K562 (cell line): Measurements from ENCODE around the gene IFNGR2. TPM values are rescaled to one million over a fixed set of nuclear protein-coding genes. Genes with fewer than 3 reads are reported as not detected.

Experiments used
- ATAC-seq: fragments of 200-7000 bp; cut with Tn5 transposase; 3 replicates; pipeline ENCODE4 v1.9.1; 2020; ENCODE audit warnings: moderate library complexity
- BruUV-seq: library from RNA; stranded (reverse); fragments of 400-500 nt; replicated peaks from 2 replicates; lab custom pipeline; 2021; lab: Mats Ljungman, UMichigan
- CTCF ChIA-PET: fragments of 300-600 bp; formaldehyde crosslinking; extraction: SDS; loops from one replicate; lab custom pipeline; 2021; ENCODE audit warnings: low intra/inter-chr PET ratio; lab: Yijun Ruan, JAX
- POLR2A ChIA-PET: fragments of 300-600, 350-650 bp; sonication (Branson Sonifier 250); formaldehyde crosslinking; extraction: SDS; loops from one replicate; lab custom pipeline; 2021; ENCODE audit warnings: antibody characterized with exemption, inconsistent platforms; lab: Yijun Ruan, JAX
- DNase-seq, 4 experiments: peaks; one replicate each; pipeline versions ENCODE4 v3.0.0 to v3.0.0-alpha.2; 2011 to 2018; ENCODE audit warnings: low spot score in 3 of 4, mixed read lengths in 3 of 4; ENCODE audit errors: extremely low read depth in 1 of 4
- FAIRE-seq: peaks from 2 replicates; lab custom pipeline; 2011; peaks lifted over from hg19 to GRCh38; lab: Jason Lieb, UNC
- H2AFZ ChIP-seq: 2 replicates; pipeline ENCODE4 v1.6.0; 2011; ENCODE audit warnings: low read depth, low read length, control low read depth, inconsistent platforms
- H3K27ac ChIP-seq: fragments of 200-600 bp; 3 replicates; pipeline ENCODE4 v1.8.0; 2011; ENCODE audit warnings: low read depth, mild to moderate bottlenecking, control low read depth, inconsistent platforms, low read length, moderate library complexity, mixed read lengths; ENCODE audit errors: extremely low read depth
- H3K27me3 ChIP-seq, 2 experiments: fragments of 300-600 bp in 1 of 2; 2 replicates in 1 of 2; 3 replicates in 1 of 2; pipeline versions ENCODE4 v1.6.0 to v1.8.0; 2011; ENCODE audit warnings: inconsistent platforms in 2 of 2, low read length in 2 of 2, mild to moderate bottlenecking in 1 of 2, mixed read lengths in 1 of 2, moderate library complexity in 1 of 2; ENCODE audit not compliant: control insufficient read depth in 2 of 2, insufficient read depth in 2 of 2
- H3K36me3 ChIP-seq: fragments of 300-600 bp; 3 replicates; pipeline ENCODE4 v1.8.0; 2011; ENCODE audit warnings: mild to moderate bottlenecking, low read length, inconsistent platforms; ENCODE audit not compliant: control insufficient read depth, insufficient read depth
- H3K4me1 ChIP-seq, 2 experiments: fragments of 200-600 bp in 1 of 2; replicated peaks in 1 of 2; 2 replicates in 1 of 2; 3 replicates in 1 of 2; pipeline versions ENCODE4 v1.5.1 to v1.8.0; 2011; ENCODE audit warnings: inconsistent platforms in 2 of 2, low read length in 2 of 2, mild to moderate bottlenecking in 1 of 2, mixed read lengths in 1 of 2, moderate library complexity in 1 of 2; ENCODE audit not compliant: control insufficient read depth in 2 of 2, insufficient read depth in 2 of 2
- H3K4me2 ChIP-seq: 2 replicates; pipeline ENCODE4 v1.6.1; 2011; ENCODE audit warnings: low read length, control low read depth, inconsistent platforms, mixed read lengths; ENCODE audit not compliant: insufficient read depth
- H3K4me3 ChIP-seq: fragments of 200-600 bp; sonication (generic), shearing (Covaris generic); 2 replicates; pipeline ENCODE4 v1.5.1; 2016; ENCODE audit warnings: control low read depth, inconsistent platforms
- H3K79me2 ChIP-seq: fragments of 200-600 bp; 3 replicates; pipeline ENCODE4 v1.8.0; 2011; ENCODE audit warnings: low read length, inconsistent platforms; ENCODE audit not compliant: control insufficient read depth, insufficient read depth
- H3K9ac ChIP-seq, 2 experiments: 2 replicates each; pipeline versions ENCODE4 v1.6.0 to v1.6.1; 2011; ENCODE audit warnings: low read depth in 2 of 2, low read length in 2 of 2, control low read depth in 1 of 2, inconsistent platforms in 1 of 2, mild to moderate bottlenecking in 1 of 2, mixed read lengths in 1 of 2; ENCODE audit not compliant: insufficient read depth in 1 of 2
- H3K9me1 ChIP-seq: one replicate; pipeline ENCODE4 v1.6.0; 2011; ENCODE audit warnings: inconsistent platforms, mild to moderate bottlenecking, low read length, moderate library complexity; ENCODE audit not compliant: control insufficient read depth, insufficient read depth
- H3K9me3 ChIP-seq: replicated peaks from 2 replicates; pipeline ENCODE4 v1.5.1; 2011; ENCODE audit warnings: low read depth, low read length, inconsistent platforms; ENCODE audit not compliant: control insufficient read depth, insufficient read depth
- H4K20me1 ChIP-seq: replicated peaks from 2 replicates; pipeline ENCODE4 v1.6.1; 2011; ENCODE audit warnings: low read length, inconsistent platforms, mixed read lengths; ENCODE audit not compliant: control insufficient read depth, insufficient read depth
- BRD4 ChIP-seq: fragments of 200-600 bp; sonication (generic); IDR thresholded peaks from 2 replicates; pipeline ENCODE4 v1.6.1; 2017; ENCODE audit warnings: inconsistent platforms
- DPF2 ChIP-seq: fragments of 450-650 bp; IDR thresholded peaks from 2 replicates; pipeline ENCODE4 v1.6.1; 2016
- FOXJ3 ChIP-seq: sonication (generic); formaldehyde crosslinking; IDR thresholded peaks from 2 replicates; pipeline ENCODE4 v1.4.0; 2020; ENCODE audit warnings: mild to moderate bottlenecking, missing genetic modification reagents
- KAT2B ChIP-seq: IDR thresholded peaks from one replicate; pipeline ENCODE4 v1.6.1; 2012; ENCODE audit warnings: low read depth, mild to moderate bottlenecking, control low read depth, inconsistent platforms, low read length, moderate library complexity
- NBN ChIP-seq: fragments of 450-650 bp; IDR thresholded peaks from 2 replicates; pipeline ENCODE4 v1.6.1; 2016; ENCODE audit warnings: low read depth, mild to moderate bottlenecking
- NRF1 ChIP-seq, 2 experiments: fragments of 450-650 bp; IDR thresholded peaks in 1 of 2; conservative IDR thresholded peaks in 1 of 2; 2 replicates each; pipeline ENCODE4 v1.6.1; 2014; ENCODE audit warnings: mild to moderate bottlenecking in 2 of 2
- RBM15 ChIP-seq: fragments of 200-400 bp; formaldehyde crosslinking; IDR thresholded peaks from 2 replicates; pipeline ENCODE4 v1.6.1; 2018; ENCODE audit warnings: mild to moderate bottlenecking, low read length, moderate library complexity; ENCODE audit not compliant: insufficient read depth
- SREBF2 ChIP-seq: sonication (generic); formaldehyde crosslinking; IDR thresholded peaks from 2 replicates; pipeline ENCODE4 v1.4.0; 2020; ENCODE audit warnings: mild to moderate bottlenecking, missing genetic modification reagents
- ZNF134 ChIP-seq: fragments of 250-450 bp; sonication (Bioruptor Pico); conservative IDR thresholded peaks from 2 replicates; pipeline ENCODE4 v1.4.0; 2020
- ZNF717 ChIP-seq: fragments of 250-450 bp; sonication (Bioruptor Pico); IDR thresholded peaks from 2 replicates; pipeline ENCODE4 v1.5.0; 2021
- WGBS: fragments of 100-300 bp; shearing (Covaris generic); methylation state at CpG from one replicate; pipeline ENCODE4 v1.1.6; 2016; ENCODE audit warnings: low coverage, mixed read lengths; ENCODE audit not compliant: insufficient coverage; ENCODE audit errors: missing lambda C conversion rate; 5-methylcytosine and 5-hydroxymethylcytosine counted together
- in situ Hi-C: fragments of 300-500 bp; cut with MboI; formaldehyde crosslinking; loops from 4 replicates; pipeline ENCODE4 v1.15.0; 2018; ENCODE audit warnings: inconsistent platforms, mixed read lengths
- intact Hi-C: fragments of 100-400 bp; cut with micrococcal nuclease; formaldehyde crosslinking; loops from 2 replicates; pipeline ENCODE4 v1.14.2; 2022
- polyA plus RNA-seq, 8 experiments: library from polyadenylated mRNA; depleted of rRNA in 4 of 8; stranded (reverse) in 5 of 8; unstranded in 3 of 8; fragments of >200 nt; fragmentation: Nextera tagmentation in 2 of 8; fragmentation: Illumina TruSeq in 1 of 8; extraction: Ambion mirVana in 2 of 8; extraction: Trizol in 1 of 8; gene quantifications; 2 replicates each; pipeline versions ENCODE4 v1.2.1 to v1.2.3, GENCODE V29; 2011 to 2014; ENCODE audit warnings: inconsistent platforms in 1 of 8, missing spikeins in 1 of 8
- total RNA-seq, 7 experiments: library from RNA; depleted of rRNA in 6 of 7; stranded (reverse); fragments of >200 nt in 6 of 7; fragmentation: Illumina TruSeq in 2 of 7; extraction: Trizol in 2 of 7; gene quantifications; 2 replicates each; pipeline versions ENCODE4 v1.2.1 to v1.2.3, GENCODE V29; 2011 to 2021; ENCODE audit warnings: low replicate concordance in 1 of 7
- TF ChIP-seq, protein P1 (sequence below): fragments of 250-450 bp; sonication (Bioruptor Pico); IDR thresholded peaks from 2 replicates; pipeline ENCODE4 v1.8.0; 2022; ENCODE audit warnings: moderate library complexity, mild to moderate bottlenecking, inconsistent platforms
- TF ChIP-seq, protein P2 (sequence below): sonication (generic); formaldehyde crosslinking; IDR thresholded peaks from 2 replicates; pipeline ENCODE4 v1.8.1; 2023; ENCODE audit warnings: mild to moderate bottlenecking, missing genetic modification reagents
- TF ChIP-seq, protein P3 (sequence below): fragments of 450-650 bp; IDR thresholded peaks from 2 replicates; pipeline ENCODE4 v1.6.1; 2014; ENCODE audit warnings: low read depth, mild to moderate bottlenecking, moderate library complexity, borderline replicate concordance

IFNGR2 gene
- total and polyA plus RNA-seq, 9 of the 15 experiments (the other 6 are each of a cell fraction or from before 2014, with no cell fraction given): 6.7 to 58.0 (median 28.5) TPM

DNA sequence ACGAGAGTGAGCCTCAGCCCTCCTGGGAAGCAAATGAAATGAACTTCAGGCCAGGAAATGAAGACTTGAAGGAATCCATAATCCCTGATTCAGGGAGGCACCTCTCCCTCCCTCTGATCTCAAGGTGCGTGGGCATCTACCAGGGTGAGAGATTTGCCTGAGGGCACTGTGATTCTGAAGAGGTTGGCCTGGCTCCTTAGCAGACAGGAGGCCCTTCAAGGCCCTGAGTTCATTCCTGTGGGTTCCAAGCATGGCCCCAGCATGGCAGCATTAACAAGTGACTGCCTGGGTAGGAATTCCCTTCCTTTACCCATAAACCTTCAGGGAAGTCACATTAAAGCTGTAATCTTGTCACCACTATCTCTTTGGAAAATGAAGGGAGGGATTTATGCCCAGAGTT, 29.8 kb upstream of the IFNGR2 start:
- in situ Hi-C loops (no loop called here), intact Hi-C loops (loop anchor here (10.0 kb wide), 1 partner anchor 539 kb away; no protein-coding TSS in a partner anchor)
- ChIA-PET POLR2A (no interaction called here), CTCF (no interaction called here)
- BruUV-seq: no TSS peak
- no peak overlapping the region for H2AFZ ChIP-seq
- no peak overlapping the region for H3K27ac ChIP-seq
- no peaks in the 10 kb centered on the region for H3K9me1 ChIP-seq
- H3K27me3 ChIP-seq: peaks cover 6 to 14% of the 10 kb centered on the region in 2 experiments; a peak in 2 of 5 replicates
- no peak overlapping the region for H3K4me3 ChIP-seq
- no peaks in the 10 kb centered on the region for H3K36me3 ChIP-seq
- H4K20me1 ChIP-seq: no peaks in the 10 kb centered on the region
- H3K9me3 ChIP-seq: peaks cover under 1% of the 10 kb centered on the region; the same call in 1 of the 2 replicates
- H3K9ac ChIP-seq: no peak overlapping the region
- no peak overlapping the region for H3K4me2 ChIP-seq
- TF ChIP-seq, protein P1, sequence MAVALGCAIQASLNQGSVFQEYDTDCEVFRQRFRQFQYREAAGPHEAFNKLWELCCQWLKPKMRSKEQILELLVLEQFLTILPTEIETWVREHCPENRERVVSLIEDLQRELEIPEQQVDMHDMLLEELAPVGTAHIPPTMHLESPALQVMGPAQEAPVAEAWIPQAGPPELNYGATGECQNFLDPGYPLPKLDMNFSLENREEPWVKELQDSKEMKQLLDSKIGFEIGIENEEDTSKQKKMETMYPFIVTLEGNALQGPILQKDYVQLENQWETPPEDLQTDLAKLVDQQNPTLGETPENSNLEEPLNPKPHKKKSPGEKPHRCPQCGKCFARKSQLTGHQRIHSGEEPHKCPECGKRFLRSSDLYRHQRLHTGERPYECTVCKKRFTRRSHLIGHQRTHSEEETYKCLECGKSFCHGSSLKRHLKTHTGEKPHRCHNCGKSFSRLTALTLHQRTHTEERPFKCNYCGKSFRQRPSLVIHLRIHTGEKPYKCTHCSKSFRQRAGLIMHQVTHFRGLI (CRISPR knock-in tag): no peak
- TF ChIP-seq FOXJ3 (no peak), BRD4 (no peak), SREBF2 (no peak), DPF2 (no peak), KAT2B (no peak), ZNF717 (CRISPR knock-in tag) (no peak), RBM15 (no peak), NBN (no peak), NRF1 (conservative IDR thresholded peaks at IDR 0.05 in 1 of 2, IDR thresholded peaks at IDR 0.05 in 1 of 2) (no peak), ZNF134 (CRISPR knock-in tag) (no peak)
- TF ChIP-seq, protein P2, sequence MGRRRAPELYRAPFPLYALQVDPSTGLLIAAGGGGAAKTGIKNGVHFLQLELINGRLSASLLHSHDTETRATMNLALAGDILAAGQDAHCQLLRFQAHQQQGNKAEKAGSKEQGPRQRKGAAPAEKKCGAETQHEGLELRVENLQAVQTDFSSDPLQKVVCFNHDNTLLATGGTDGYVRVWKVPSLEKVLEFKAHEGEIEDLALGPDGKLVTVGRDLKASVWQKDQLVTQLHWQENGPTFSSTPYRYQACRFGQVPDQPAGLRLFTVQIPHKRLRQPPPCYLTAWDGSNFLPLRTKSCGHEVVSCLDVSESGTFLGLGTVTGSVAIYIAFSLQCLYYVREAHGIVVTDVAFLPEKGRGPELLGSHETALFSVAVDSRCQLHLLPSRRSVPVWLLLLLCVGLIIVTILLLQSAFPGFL: no peak
- TF ChIP-seq, protein P3, sequence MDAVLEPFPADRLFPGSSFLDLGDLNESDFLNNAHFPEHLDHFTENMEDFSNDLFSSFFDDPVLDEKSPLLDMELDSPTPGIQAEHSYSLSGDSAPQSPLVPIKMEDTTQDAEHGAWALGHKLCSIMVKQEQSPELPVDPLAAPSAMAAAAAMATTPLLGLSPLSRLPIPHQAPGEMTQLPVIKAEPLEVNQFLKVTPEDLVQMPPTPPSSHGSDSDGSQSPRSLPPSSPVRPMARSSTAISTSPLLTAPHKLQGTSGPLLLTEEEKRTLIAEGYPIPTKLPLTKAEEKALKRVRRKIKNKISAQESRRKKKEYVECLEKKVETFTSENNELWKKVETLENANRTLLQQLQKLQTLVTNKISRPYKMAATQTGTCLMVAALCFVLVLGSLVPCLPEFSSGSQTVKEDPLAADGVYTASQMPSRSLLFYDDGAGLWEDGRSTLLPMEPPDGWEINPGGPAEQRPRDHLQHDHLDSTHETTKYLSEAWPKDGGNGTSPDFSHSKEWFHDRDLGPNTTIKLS: no peak
- 33% methylated on average over 2 of the region's 2 CpGs for WGBS
- FAIRE-seq: no peak
- no peak for DNase-seq
- H3K4me1 ChIP-seq: peaks cover under 1 to 3% of the 10 kb centered on the region in 2 experiments; a peak in 2 of 5 replicates
- ATAC-seq: no peak
- no peaks in the 10 kb centered on the region for H3K79me2 ChIP-seq
